CD14-positive monocyte (primary cell): ENCODE data around the gene UBIAD1. TPM values are rescaled to one million over a fixed set of nuclear protein-coding genes. Genes with fewer than 3 reads are reported as not detected.

Source experiments
- DNase-seq, 3 donors: peaks; one replicate each; pipeline ENCODE4 v3.0.0-alpha.2; 2011 to 2022
- H2AFZ ChIP-seq: 2 replicates; pipeline ENCODE4 v1.6.0; 2012; ENCODE audit warnings: mild to moderate bottlenecking, low read depth, low read length, inconsistent platforms; ENCODE audit not compliant: insufficient read depth, poor library complexity, severe bottlenecking
- H3K27ac ChIP-seq, 2 donors: 1 replicate in 1 of 2; 2 replicates in 1 of 2; pipeline ENCODE4 v1.5.1; 2012 to 2013; ENCODE audit warnings: low read length in 2 of 2, control low read depth in 1 of 2, inconsistent platforms in 1 of 2, low read depth in 1 of 2, mild to moderate bottlenecking in 1 of 2
- H3K27me3 ChIP-seq, 2 donors: one replicate each; pipeline versions ENCODE4 v1.6.0 to v1.6.1; 2011 to 2013; ENCODE audit warnings: low read length in 2 of 2; ENCODE audit not compliant: control insufficient read depth in 2 of 2, insufficient read depth in 2 of 2
- H3K36me3 ChIP-seq, 2 donors: replicated peaks in 1 of 2; 1 replicate in 1 of 2; 2 replicates in 1 of 2; pipeline versions ENCODE4 v1.5.1 to v1.6.1; 2012 to 2013; ENCODE audit warnings: low read length in 2 of 2, control low read depth in 1 of 2, inconsistent platforms in 1 of 2, mild to moderate bottlenecking in 1 of 2; ENCODE audit not compliant: insufficient read depth in 2 of 2, control insufficient read depth in 1 of 2
- H3K4me1 ChIP-seq, 2 donors: 1 replicate in 1 of 2; 2 replicates in 1 of 2; pipeline versions ENCODE4 v1.5.1 to v1.6.1; 2012 to 2013; ENCODE audit warnings: low read length in 2 of 2, control low read depth in 1 of 2, inconsistent platforms in 1 of 2, mild to moderate bottlenecking in 1 of 2, moderate library complexity in 1 of 2; ENCODE audit not compliant: insufficient read depth in 2 of 2, control insufficient read depth in 1 of 2
- H3K4me2 ChIP-seq: replicated peaks from 2 replicates; pipeline ENCODE3; 2012; ENCODE audit warnings: low read length, moderate library complexity, mild to moderate bottlenecking; ENCODE audit not compliant: poor library complexity, severe bottlenecking; ENCODE audit errors: extremely low read depth
- H3K4me3 ChIP-seq, 3 experiments: fragments of 200-600 bp in 1 of 3; sonication (generic) in 1 of 3; replicated peaks in 1 of 3; 1 replicate in 2 of 3; 2 replicates in 1 of 3; pipeline ENCODE4 v1.5.1; 2011 to 2013; ENCODE audit warnings: low read length in 3 of 3, mild to moderate bottlenecking in 3 of 3, control low read depth in 2 of 3, low read depth in 2 of 3, inconsistent platforms in 1 of 3, moderate library complexity in 1 of 3
- H3K79me2 ChIP-seq: 2 replicates; pipeline ENCODE4 v1.6.0; 2012; ENCODE audit warnings: mild to moderate bottlenecking, control low read depth, inconsistent platforms, low read length, moderate library complexity; ENCODE audit not compliant: insufficient read depth
- H3K9ac ChIP-seq: 2 replicates; pipeline ENCODE4 v1.6.0; 2017; ENCODE audit warnings: low read length, mild to moderate bottlenecking; ENCODE audit not compliant: insufficient read depth, poor library complexity, severe bottlenecking
- H3K9me3 ChIP-seq, 2 donors: replicated peaks in 1 of 2; 1 replicate in 1 of 2; 2 replicates in 1 of 2; pipeline versions ENCODE4 v1.5.1 to v1.6.1; 2012 to 2013; ENCODE audit warnings: low read length in 2 of 2, control low read depth in 1 of 2; ENCODE audit not compliant: control insufficient read depth in 1 of 2, insufficient read depth in 1 of 2
- H4K20me1 ChIP-seq: 2 replicates; pipeline ENCODE4 v1.6.0; 2012; ENCODE audit warnings: mild to moderate bottlenecking, low read length, control low read depth, moderate library complexity; ENCODE audit not compliant: insufficient read depth
- H3K27ac Mint-ChIP-seq, 7 donors: one replicate each; pipeline ENCODE4 v1.8.0; 2020; ENCODE audit warnings: mild to moderate bottlenecking in 7 of 7, mixed read lengths in 7 of 7, moderate library complexity in 6 of 7, inconsistent platforms in 2 of 7
- H3K27me3 Mint-ChIP-seq, 3 donors: one replicate each; pipeline ENCODE4 v1.8.0; 2021 to 2022; ENCODE audit warnings: low read depth in 3 of 3, mild to moderate bottlenecking in 3 of 3, mixed read lengths in 3 of 3, moderate library complexity in 3 of 3, inconsistent platforms in 1 of 3
- H3K36me3 Mint-ChIP-seq, 2 donors: one replicate each; pipeline ENCODE4 v1.8.0; 2020; ENCODE audit warnings: mixed read lengths in 2 of 2, inconsistent platforms in 1 of 2, mild to moderate bottlenecking in 1 of 2
- H3K4me1 Mint-ChIP-seq: one replicate; pipeline ENCODE4 v1.8.0; 2020; ENCODE audit warnings: mild to moderate bottlenecking, mixed read lengths
- H3K4me3 Mint-ChIP-seq, 2 donors: one replicate each; pipeline ENCODE4 v1.8.0; 2020; ENCODE audit warnings: mild to moderate bottlenecking in 2 of 2, mixed read lengths in 2 of 2, moderate library complexity in 1 of 2
- H3K9me3 Mint-ChIP-seq, 7 donors: one replicate each; pipeline ENCODE4 v1.8.0; 2020 to 2022; ENCODE audit warnings: mixed read lengths in 7 of 7, mild to moderate bottlenecking in 6 of 7, moderate library complexity in 6 of 7, inconsistent platforms in 2 of 7
- CTCF ChIP-seq: fragments of 200-600 bp; IDR thresholded peaks from one replicate; pipeline ENCODE4 v1.8.0; 2022; ENCODE audit warnings: antibody characterized with exemption, mild to moderate bottlenecking
- WGBS: methylation state at CpG from one replicate; pipeline ENCODE4 v1.1.5; 2013; ENCODE audit warnings: missing lambda C conversion rate; ENCODE audit not compliant: insufficient coverage; 5-methylcytosine and 5-hydroxymethylcytosine counted together
- intact Hi-C, 2 donors: fragments of 100-400 bp; cut with micrococcal nuclease; formaldehyde crosslinking; loops; one replicate each; pipeline versions ENCODE4 v1.15.0 to v1.15.1; 2023
- polyA plus RNA-seq, 3 donors: library from polyadenylated mRNA; depleted of rRNA in 1 of 3; unstranded in 2 of 3; stranded (reverse) in 1 of 3; fragments of 300-500 nt in 2 of 3; fragments of >200 nt in 1 of 3; fragmentation: Illumina TruSeq in 2 of 3; gene quantifications; 1 replicate in 2 of 3; 2 replicates in 1 of 3; pipeline ENCODE4 v1.2.3, GENCODE V29; 2012 to 2021
- small RNA-seq: library from RNA; depleted of rRNA; stranded (forward); fragments of <200 nt; gene quantifications from one replicate; pipeline ENCODE3, GENCODE V24; 2012; ENCODE audit warnings: low read depth; ENCODE audit not compliant: insufficient read length

The UBIAD1 gene
- polyA plus RNA-seq, 3 donors = 4.3 to 10.5 (median 9.8) TPM

GRCh38 chr1:11335417-11336056 is 62.5 kb downstream of the UBIAD1 start:
- Mint-ChIP-seq H3K27me3 (peaks cover 15 to 32% (median 24%) of the 10 kb centered on the region in 3 donors), H3K4me3 (no peak overlapping the region), H3K9me3 (peaks cover 0 to 3% (median 0%) of the 10 kb centered on the region in 7 donors), H3K36me3 (no peaks in the 10 kb centered on the region), H3K27ac (no peak overlapping the region), H3K4me1 (peaks cover 4% of the 10 kb centered on the region)
- TF ChIP-seq CTCF = no peak
- Histone ChIP-seq H3K27ac (no peak overlapping the region), H3K4me1 (no peaks in the 10 kb centered on the region), H3K9ac (no peak overlapping the region), H3K4me3 (no peak overlapping the region), H4K20me1 (no peaks in the 10 kb centered on the region), H2AFZ (no peak overlapping the region), H3K79me2 (no peaks in the 10 kb centered on the region), H3K4me2 (no peak overlapping the region), H3K9me3 (no peaks in the 10 kb centered on the region), H3K36me3 (no peaks in the 10 kb centered on the region), H3K27me3 (peaks cover 0 to 13% of the 10 kb centered on the region in 2 donors)
- intact Hi-C loops = loop anchor here in 1 of 2 donors (5.0 kb wide), 1 partner anchor 307 kb away; no protein-coding TSS in a partner anchor
- WGBS = 100% methylated on average over 1 of the region's 7 CpGs
- DNase-seq = no peak

GRCh38 chr1:11337580-11338073 is 64.6 kb downstream of the UBIAD1 start:
- peaks cover 4% of the 10 kb centered on the region for H3K4me1 Mint-ChIP-seq
- TF ChIP-seq CTCF = peak; percentile 72

More at GRCh38 chr1:11337580-11338073, 64.6 kb downstream of the UBIAD1 start:
- Mint-ChIP-seq H3K4me3 (peak overlapping the region in 1 of 2 donors; percentile 7), H3K9me3 (peaks cover 0 to 3% (median 0%) of the 10 kb centered on the region in 7 donors), H3K27me3 (peaks cover 18 to 44% (median 25%) of the 10 kb centered on the region in 3 donors), H3K36me3 (no peaks in the 10 kb centered on the region), H3K27ac (no peak overlapping the region)
- intact Hi-C loops = loop anchor here in 1 of 2 donors (5.0 kb wide), 1 partner anchor 305 kb away; no protein-coding TSS in a partner anchor
- Histone ChIP-seq H3K27me3 (peaks cover 0 to 21% of the 10 kb centered on the region in 2 donors), H3K79me2 (no peaks in the 10 kb centered on the region), H3K9me3 (no peaks in the 10 kb centered on the region), H3K36me3 (no peaks in the 10 kb centered on the region), H3K9ac (no peak overlapping the region), H3K4me1 (no peaks in the 10 kb centered on the region), H3K4me2 (no peak overlapping the region), H2AFZ (no peak overlapping the region), H4K20me1 (no peaks in the 10 kb centered on the region), H3K27ac (no peak overlapping the region), H3K4me3 (no peak overlapping the region)
- peak in 2 of 3 donors; percentile 1 to 7 for DNase-seq
- WGBS = no CpG with 5 or more reads among the region's 12 CpGs

Small RNA genes lying within 50 kb of the gene (small RNA-seq; reads per million reads assigned to genes)
- not detected for gene RNU6-291P
- gene RPL39P6 = not detected

Other genes with a start within 250 kb of the UBIAD1 start
- not detected for gene MASP2, start 226.0 kb upstream of the UBIAD1 start, polyA plus RNA-seq
- gene SRM, start 213.2 kb upstream of the UBIAD1 start, polyA plus RNA-seq = 10 to 100 TPM; 23.2 to 43.2 (median 37.6) TPM
- 10 to 100 TPM; 24.0 to 66.3 (median 27.4) TPM for gene EXOSC10, start 173.3 kb upstream of the UBIAD1 start, polyA plus RNA-seq
- gene ANGPTL7, start 83.8 kb upstream of the UBIAD1 start, polyA plus RNA-seq = not detected
- 10 to 100 TPM in 1 of 3 donors, 1 to 10 TPM in 2; 2.0 to 29.4 (median 3.3) TPM for gene MTOR, start 10.6 kb upstream of the UBIAD1 start, polyA plus RNA-seq
- under 1 TPM in 1 of 3 donors, not detected in 2; 0.01 TPM for gene DISP3, start 206.0 kb downstream of the UBIAD1 start, polyA plus RNA-seq